ENCODE results near the gene ZMYND8.

Gene ZMYND8

GRCh38 chr20:47330933-47331708 is 25.4 kb downstream of the ZMYND8 start:
- DNase-seq: no peak

DNA sequence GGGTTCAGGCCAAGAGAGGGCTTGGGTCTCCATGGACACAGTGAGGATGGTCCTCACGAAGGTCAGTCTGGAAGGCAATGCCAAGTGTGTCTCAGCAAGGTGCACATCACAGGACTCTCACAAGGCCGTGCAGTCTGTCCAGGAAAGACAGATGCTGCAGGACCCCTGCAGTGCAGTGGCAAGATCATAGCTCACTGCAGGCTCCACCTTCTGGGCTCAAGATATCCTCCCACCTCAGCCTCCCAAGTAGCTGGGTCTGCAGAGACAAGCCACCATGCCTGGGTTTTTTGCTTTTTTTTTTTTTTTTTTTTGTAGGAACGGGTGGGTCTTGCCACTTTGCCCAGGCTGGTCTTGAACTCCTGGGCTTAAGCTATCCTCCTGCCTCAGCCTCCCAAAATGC is 26.4 kb downstream of the ZMYND8 start:
- no peak for DNase-seq

DNA sequence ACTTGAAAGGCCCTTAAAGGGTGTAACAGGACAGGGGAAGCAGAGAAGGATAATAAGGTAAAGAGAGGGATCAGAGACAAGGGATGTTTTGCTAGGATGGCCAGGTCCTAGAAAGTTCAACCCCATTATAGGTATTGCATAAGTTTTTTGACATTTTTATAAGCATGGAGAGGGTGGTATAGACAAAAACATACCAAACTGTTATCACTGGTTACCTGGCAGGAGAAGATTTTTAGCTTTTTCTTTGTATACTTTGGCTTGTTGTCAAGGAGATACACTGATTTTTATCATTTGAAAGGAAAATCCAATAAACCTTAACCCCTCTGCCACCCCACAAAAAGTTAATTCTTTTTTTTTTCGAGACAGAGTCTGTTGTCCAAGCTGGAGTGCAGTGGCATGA is 28.4 kb downstream of the ZMYND8 start:
- no peak for DNase-seq

DNA sequence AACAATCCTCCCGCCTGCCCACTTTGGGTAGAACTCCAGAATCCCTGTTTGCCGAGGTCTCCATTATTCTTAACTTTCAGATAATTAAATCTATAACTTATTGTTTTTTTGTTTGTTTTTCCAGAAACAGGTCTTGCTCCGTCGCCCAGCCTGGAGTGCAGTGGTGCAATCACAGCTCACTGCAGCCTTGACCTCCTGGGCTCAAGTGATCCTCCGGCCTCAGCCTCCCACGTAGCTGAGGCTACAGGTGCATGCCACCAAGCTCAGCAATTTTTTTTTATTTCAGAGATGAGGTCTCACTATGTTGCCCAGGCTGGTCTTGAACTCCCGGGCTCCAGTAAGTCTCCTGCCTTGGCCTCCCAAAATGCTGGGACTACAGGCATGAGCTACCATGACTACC is 28.8 kb downstream of the ZMYND8 start:
- DNase-seq: no peak

DNA sequence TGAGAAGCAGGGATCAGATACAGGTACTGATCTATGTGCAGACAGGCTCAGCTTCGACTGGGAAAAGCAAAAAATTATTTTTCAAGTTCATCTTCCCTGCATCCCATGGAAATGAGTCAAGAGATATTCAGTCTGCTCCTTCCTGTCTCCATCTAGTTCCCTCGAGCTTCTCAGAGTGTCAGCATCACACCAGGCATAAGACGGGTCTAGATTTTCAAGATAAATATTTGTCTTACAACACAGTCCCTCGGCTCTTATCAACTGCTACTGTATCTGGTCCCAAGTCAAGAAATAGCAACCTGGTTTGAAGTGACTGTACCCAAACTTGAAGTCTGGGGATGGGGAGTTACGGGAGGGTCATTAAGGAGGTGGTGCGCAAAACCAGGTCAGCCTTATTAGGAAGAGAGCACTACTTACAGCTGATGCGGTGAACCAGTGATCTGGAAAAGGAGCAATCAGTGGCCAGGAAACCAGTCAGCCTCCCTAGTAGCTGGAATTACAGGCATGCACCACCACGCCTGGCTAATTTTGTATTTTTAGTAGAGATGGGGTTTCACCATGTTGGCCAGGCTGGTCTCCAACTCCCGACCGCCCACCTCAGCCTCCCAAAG is 29.7 kb downstream of the ZMYND8 start:
- DNase-seq: no peak

DNA sequence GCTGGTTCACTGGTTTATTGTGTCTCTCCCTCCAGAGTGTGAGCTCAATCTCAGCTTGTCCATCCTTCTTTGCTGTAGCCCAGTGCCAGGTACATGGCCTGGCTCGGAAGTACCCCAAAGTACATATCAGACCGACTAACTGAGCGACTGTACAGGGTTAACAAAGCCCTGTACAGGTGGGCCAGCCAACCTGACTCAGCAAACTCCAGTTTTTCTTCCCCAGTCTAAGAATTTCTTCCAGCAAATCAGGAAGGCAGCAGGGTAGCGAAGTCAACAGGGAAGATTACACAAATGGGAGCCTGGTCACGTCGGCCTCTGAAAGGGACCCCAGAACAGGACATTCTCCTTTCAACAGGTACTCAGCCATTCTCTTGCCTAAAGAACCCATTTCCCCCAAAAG is 31.3 kb downstream of the ZMYND8 start:
- DNase-seq: no peak

GRCh38 chr20:47320990-47321805 is 35.3 kb downstream of the ZMYND8 start:
- DNase-seq: no peak

- DNase-seq: peak; percentile 15
Measured at GRCh38 chr20:47319517-47320252, 36.8 kb downstream of the ZMYND8 start.

DNA sequence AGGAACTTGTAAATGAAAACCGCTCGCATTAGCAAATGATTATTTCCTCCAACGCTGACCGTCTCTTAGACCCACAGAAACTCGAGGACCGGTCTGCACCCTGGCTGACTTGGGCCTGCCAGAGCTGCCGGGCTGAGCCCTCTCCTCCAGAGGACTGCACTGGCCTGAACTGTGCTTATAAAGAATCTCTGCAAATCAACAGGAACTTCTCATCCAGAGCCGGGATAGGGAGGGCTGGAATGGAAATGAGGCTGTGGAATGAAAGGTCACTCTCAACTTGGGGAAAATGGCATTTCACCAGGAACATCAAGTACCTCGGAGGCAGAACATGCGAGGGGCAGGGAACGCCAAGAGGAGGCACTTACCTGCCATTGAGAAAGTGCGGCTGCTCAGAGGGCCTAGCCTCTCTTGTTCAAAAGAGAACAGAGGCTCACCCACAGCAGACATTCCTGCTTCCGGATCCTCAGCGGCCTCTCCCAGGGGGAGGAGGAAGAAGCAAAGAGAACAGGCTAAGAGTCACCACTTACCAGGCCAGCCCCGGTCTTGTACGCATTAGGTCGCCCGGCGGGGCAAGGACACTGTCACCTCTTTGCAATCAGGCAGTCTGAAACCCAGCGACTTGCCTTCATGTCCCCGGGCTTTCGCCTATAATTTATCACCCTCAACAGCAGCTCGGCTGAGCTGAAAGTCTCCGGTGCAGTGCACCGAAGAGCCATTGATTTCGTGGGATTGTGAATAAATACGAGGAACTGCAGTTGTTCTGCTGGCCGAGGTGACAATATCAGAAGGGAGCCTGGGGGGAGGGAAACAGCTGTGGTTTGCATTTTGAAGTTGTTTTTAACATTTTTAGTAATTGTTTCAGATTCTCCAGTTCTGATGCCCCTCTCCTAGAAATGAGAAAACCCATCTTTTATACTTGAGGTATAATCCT is 37.6 kb downstream of the ZMYND8 start:
- DNase-seq: no peak

- no peak for DNase-seq
Measured at GRCh38 chr20:47318027-47318585, 38.4 kb downstream of the ZMYND8 start.

GRCh38 chr20:47317127-47317895 is 39.2 kb downstream of the ZMYND8 start:
- DNase-seq: no peak

DNA sequence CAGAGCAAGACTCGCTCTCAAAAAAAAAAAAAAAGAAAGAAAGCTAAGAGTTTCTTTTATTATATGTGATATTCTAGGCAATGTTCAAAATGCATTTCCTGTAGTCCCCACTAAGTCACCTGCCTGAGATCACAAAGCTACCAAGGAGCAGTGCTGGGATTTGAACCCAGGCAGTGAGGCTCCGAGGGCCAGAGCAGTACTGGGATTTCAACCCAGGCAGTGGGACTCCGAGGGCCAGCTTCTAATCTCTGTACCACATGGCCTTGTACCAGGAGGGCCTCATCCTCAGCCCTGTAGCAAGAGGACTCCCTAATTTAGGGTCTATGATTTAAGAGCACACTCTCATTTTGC is 39.7 kb downstream of the ZMYND8 start:
- no peak for DNase-seq

DNA sequence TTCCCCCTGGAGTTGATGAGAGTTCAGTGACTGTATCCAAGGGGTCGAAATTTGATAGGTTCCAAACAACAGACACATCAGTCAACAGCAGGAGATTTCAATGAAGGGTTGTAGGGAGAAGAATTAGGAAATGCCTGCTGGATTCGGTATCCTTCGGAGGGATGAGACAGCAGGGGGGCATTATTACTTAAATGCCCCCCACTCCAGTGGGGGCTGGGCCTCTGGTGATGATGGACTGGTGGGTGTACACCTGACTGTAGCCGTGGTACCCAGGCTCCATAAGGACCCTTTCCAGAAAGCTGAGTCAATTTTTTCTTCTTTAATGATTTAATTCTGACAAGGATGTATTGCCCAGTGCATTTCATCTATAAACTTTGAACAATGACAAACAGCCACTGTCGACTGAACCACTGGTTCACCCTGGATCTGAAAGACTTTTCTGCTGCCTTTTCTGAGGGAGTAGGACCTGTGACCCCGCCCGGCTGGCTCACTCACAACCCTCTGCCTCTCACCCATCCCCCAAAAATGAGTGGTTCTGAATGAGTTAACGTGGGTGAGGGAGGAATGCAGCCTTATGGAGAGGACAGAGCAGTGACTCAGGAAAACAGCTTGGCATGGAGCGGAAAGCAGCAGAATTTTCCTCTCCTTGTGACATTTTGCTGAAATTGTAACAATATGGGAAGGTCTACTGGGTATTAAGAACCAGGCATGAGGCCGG is 41.0 kb downstream of the ZMYND8 start:
- DNase-seq: no peak

- no peak for DNase-seq
Measured at GRCh38 chr20:47314647-47315338, 41.7 kb downstream of the ZMYND8 start.

- no peak for DNase-seq
Measured at GRCh38 chr20:47311967-47312681, 44.4 kb downstream of the ZMYND8 start.

GRCh38 chr20:47311211-47311610 is 45.3 kb downstream of the ZMYND8 start:
- no peak for DNase-seq

GRCh38 chr20:47310729-47311128 is 45.8 kb downstream of the ZMYND8 start:
- no peak for DNase-seq

GRCh38 chr20:47309806-47310426 is 46.6 kb downstream of the ZMYND8 start:
- no peak for DNase-seq
